NCI-H2227 (cell line): ENCODE measurements around the gene GNAQ.
"Not testable (repeated sequence)": the region's sequence is repeated elsewhere in the genome, so short reads cannot be mapped to it uniquely, and the experiment has no call there.

Source experiments
- DNase-seq: peaks from one replicate; lab custom pipeline; 2025; ENCODE audit not compliant: unreplicated experiment; lab: John Stamatoyannopoulos, UW

The GNAQ gene

DNA sequence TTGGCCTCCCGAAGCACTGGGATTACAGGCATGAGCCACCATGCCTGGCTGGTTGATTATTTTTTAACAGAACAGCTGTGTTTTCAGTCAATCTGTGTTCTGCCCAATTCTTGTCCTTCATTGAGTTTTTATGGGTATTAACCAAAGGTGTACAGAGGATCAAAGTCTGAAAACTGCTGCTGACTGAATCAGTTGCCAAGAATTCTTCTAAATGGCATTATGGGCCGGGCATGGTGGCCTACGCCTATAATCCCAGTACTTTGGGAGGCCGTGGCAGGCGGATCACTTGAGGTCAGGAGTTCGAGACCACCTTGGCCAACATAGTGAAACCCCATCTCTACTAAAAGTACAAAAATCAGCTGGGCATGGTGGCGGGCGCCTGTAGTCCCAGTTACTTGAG is 150.0 kb downstream of the GNAQ start:
- not testable (repeated sequence) for DNase-seq

GRCh38 chr9:77881111-77881510 is 150.5 kb downstream of the GNAQ start:
- DNase-seq, result no peak

DNA sequence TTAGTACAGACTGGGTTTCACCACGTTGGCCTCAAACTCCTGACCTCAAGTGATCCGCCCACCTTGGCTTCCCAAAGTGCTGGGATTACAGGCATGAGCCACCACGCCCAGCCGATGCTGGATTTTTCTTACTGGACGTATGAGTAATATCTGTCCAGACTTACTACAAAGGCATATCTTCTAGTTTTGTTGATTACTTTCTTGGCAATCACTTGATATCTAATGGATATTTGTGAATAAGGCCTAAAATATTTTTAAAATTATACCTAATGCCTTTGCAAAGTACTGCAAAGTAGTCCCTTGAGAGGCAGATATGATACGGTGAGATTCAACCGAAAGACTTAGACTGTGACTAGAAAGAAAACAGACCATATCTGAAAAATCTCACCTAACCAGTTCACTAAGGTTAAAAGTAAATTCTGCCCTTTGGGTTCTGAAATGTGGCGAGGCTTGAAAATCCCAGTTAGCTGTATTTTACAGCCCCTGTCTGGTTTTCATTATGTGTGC is 152.1 kb downstream of the GNAQ start:
- no peak for DNase-seq

GRCh38 chr9:77878793-77879192 is 152.8 kb downstream of the GNAQ start:
- DNase-seq, result not testable (repeated sequence)

DNA sequence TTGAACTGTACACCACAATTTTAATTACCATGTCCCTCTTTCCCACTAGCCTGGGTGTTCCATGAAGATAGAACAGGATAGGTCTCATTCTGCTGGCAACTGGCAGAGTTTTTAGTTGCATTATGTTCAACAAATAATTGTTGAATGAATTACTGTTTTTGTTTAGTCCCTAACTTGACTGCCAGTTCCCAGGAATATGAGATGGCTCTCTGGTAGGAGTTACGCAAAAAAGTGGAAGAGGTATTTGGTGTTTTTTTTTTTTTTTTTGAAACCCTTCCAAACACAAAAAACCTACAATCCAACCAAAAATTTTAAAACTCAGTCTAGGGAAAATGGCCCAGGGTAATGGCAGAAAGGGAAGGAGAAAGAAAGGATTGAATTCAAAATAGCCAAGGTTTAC is 153.6 kb downstream of the GNAQ start:
- no peak for DNase-seq

DNA sequence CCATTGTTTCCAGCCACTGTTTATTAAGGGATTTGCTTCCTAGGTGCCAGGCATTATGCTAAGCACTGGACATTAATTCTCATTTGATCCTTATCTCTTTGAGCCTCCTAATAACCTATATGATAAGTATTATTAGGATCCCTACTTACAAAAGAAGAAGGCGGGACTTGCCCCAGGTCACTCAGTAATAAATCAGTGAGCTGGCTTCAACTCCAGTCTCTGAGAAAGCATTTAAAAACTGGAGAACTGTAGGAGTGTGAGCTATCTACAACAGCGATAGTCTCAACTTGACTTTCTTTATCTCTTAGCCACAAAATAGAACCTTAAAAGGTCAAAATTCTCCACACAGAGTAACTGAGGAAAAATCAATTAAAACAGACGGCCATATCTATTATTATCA is 155.0 kb downstream of the GNAQ start:
- no peak for DNase-seq

DNA sequence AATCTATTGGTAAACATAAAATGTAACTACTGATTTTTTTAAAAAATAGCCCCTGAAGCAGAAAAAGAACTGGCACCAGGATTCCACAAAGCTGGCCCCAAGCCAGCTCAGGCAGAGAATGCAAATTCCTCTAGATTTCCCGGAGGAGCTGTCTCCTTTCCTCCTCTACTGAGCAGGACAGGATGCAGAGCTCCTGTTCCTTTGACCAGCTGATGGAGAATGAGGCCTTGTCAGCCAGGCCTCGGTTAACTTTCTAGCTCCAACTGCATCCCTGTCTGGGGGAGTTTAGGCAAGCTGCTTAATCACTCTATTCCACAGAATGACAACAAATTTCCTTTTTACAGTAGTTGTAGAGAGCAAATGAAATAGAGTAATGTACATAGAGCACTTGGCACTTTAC is 155.5 kb downstream of the GNAQ start:
- DNase-seq, result no peak

DNA sequence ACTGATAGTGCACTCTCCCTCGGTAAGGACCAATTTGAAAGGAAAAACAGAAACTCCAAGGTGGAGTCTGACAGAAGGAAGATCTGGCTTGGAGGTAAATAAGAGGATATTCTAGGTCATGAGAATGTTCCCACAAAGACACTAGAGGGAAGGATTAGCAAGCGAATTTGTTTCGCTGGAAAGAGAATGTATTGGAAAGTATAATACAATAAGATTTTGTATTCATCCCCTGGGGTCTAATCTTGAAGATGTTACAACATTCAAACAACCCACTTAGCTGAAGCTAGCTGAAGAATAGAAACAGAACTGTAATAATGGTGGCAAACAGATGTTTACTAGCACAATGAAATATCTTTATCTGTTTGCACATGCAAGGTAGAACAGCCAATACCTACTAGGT is 158.7 kb downstream of the GNAQ start:
- DNase-seq, result no peak

- no peak for DNase-seq
These were observed 159.4 kb downstream of the GNAQ start for GRCh38 chr9:77872177-77872576.

DNA sequence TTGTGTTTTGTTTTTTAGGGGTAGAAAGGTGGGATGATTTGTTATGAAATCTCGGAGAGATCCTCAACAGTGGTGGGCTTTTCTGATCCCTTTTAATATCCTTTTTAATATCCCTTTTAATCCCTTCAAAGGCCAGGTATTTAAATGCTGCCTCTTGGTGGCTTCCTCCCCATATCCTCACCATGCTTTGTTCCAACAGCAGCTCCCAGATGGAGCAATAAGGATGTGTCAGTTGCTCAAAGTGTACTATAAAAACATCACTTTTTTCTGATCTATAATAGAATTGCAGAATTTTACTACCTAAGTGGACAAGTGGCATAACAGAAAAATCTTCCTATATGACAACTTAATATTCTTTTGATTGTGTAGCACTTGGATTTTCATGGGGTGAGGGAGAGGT is 160.1 kb downstream of the GNAQ start:
- DNase-seq, result no peak

- no peak for DNase-seq
These were observed 164.7 kb downstream of the GNAQ start for GRCh38 chr9:77866878-77867277.

- DNase-seq, result no peak
These were observed 166.1 kb downstream of the GNAQ start for GRCh38 chr9:77865385-77866047.

DNA sequence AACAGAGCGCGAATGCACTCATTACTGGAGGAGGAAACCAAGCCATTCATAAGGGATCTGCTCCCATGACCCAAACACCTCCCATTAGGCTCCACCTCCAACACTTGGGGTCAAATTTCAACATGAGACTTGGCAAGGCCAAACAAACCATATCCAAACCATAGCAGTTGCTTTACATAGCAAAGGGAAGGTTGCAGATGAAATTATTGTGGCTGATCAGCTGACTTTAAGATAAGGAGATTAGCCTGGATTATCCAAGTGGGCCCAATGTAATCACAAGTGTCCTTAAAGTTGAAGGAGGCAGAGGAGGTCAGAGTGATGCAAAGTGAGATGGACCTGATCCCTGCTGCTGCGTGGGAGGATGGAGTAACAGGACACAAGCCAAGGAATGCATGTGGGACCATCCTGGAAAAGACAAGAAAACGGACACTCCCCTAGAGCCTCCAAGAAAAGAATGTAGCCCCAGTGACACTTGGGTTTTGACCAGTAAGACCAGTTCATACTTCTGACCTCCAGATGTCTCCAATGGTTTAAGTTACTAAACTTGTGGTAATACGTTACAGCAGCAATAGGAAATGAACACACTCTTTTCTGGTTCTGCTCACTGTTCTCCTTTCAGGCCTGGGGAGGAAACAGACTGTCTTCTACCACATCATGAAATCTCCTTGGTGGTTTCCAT is 167.3 kb downstream of the GNAQ start:
- no peak for DNase-seq

DNA sequence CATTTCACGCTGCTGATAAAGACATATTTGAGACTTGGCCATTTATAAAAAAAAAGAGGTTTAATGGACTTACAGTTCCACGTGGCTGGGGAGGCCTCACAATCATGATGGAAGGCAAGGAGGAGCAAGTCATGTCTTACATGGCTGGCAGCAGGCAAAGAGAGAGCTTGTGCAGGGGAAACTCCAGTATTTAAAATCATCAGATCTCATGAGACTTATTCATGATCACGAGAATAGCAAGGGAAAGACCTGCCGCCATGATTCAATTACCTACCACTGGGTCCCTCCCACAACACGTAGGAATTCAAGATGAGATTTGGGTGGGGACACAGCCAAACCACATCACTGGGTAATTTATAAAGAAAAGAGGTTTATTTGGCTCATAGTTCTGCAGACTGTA is 168.0 kb downstream of the GNAQ start:
- not testable (repeated sequence) for DNase-seq

DNA sequence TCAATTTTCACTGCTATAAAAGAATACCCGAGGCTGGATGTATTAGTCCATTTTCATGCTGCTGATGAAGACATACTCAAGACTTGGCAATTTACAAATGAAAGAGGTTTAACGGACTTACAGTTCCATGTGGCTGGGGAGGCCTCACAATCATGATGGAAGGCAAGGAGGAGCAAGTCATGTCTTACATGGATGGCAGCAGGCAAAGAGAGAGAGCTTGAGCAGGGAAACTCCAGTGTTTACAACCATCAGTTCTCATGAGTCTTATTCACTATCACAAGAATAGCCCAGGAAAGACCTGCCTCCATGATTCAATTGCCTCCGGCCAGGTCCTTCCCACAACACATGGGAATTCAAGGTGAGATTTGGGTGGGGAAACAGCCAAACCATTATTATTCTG is 170.7 kb downstream of the GNAQ start:
- not testable (repeated sequence) for DNase-seq

GRCh38 chr9:77857513-77858259 is 173.9 kb downstream of the GNAQ start:
- DNase-seq, result no peak

GRCh38 chr9:77856615-77857014 is 175.0 kb downstream of the GNAQ start:
- DNase-seq, result no peak

DNA sequence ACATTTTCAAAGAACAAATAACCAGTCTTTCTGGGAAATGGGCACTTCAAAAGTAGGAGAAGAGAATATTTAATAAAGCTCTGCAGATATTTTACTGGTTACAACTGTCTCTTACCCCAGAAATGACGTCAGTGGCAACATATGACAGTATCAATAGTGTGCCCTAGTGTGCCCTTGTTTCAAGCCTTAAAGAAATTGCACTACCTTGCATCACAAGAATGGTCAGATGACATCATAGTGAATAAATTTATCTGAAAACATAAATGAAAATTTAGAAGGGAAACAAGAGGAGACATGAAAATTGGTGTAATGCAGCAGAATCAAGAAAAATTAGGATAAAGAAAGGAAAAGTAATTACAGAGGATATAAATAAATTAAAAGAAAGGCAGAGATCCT is 176.7 kb downstream of the GNAQ start:
- no peak for DNase-seq

DNA sequence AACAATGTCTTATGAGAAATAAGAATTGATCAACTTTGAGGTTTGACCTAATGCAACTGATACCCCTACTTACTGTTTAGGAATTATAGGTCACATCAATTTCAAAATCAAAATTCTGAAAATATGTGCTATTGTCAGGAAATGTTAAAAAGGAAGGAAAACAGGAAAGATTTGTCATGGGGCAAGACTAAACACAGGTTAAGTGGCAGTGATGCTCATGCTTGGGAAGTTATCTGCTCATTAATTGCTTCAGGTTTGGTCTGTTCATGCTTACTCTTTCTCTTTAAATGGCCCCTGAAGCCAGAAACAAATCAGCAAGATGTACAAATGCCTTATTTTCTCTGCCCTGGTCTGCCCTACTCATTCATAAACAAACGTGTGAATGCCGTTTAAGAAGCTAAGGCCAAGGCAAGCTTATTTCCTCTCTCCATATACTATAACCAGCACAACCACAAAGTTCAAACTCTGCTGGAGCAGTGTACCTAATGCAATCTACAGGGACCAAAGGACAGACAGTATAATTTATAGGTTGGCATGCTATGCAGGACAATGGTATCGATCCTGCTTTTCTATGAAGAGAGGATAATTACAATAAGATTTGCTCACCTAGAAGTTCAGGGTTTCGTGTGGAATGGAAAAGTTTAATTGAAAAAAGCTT is 177.2 kb downstream of the GNAQ start:
- no peak for DNase-seq

- DNase-seq, result no peak
These were observed 177.9 kb downstream of the GNAQ start for GRCh38 chr9:77853716-77854115.

DNA sequence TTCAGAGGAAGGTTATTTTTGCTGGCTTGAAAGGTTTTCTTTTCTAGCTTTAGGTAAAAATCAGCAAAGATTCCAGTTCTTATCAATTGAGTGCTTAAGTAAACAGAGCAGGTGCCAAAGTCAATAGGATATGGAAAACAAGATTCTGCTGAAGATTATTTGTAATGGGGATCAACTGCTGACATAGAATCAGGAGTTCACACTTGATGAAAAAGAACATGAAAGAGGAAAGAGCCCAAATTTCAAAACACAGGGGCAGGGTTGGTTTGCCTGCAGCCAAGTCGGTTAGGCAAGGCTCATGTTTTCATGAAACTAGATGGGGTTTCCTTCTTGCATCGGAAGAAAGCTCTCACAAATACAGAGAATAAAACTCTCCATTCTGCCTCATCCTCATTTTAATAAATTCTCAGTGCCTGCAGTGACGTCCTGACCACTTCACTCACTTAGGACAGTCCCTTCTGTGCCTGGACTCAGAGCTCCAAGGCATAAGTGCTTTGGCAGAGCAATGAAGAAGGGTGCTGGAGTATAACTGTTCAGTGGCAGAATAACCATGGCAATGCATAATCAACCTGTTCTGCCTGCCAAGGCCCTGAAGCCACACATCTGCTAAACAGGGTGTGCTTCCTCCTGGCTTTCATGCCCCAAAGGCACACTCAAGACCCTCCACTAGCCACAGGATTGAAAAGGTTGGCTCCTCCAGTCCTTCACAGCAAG is 179.6 kb downstream of the GNAQ start:
- no peak for DNase-seq
